ENCODE data around the gene XXYLT1.

Gene XXYLT1

GRCh38 chr3:195072916-195073564 lies 197.9 kb downstream of the XXYLT1 start:
- no peak for DNase-seq

- no peak for DNase-seq
Measured at GRCh38 chr3:195071916-195072820, 198.8 kb downstream of the XXYLT1 start.

GRCh38 chr3:195071011-195071728 lies 199.8 kb downstream of the XXYLT1 start:
- DNase-seq = no peak

- DNase-seq = no peak
Measured at GRCh38 chr3:195070336-195070735, 200.6 kb downstream of the XXYLT1 start.

GRCh38 chr3:195069501-195070251 lies 201.3 kb downstream of the XXYLT1 start:
- DNase-seq = no peak

- no peak for DNase-seq
Measured at GRCh38 chr3:195068084-195069080, 202.6 kb downstream of the XXYLT1 start.

- DNase-seq = no peak
Measured at GRCh38 chr3:195066441-195066841, 204.5 kb downstream of the XXYLT1 start.

GRCh38 chr3:195065864-195066185 lies 205.1 kb downstream of the XXYLT1 start:
- DNase-seq = no peak

- DNase-seq = no peak
Measured at GRCh38 chr3:195065142-195065863, 205.7 kb downstream of the XXYLT1 start.

- no peak for DNase-seq
Measured at GRCh38 chr3:195064300-195064931, 206.5 kb downstream of the XXYLT1 start.

GRCh38 chr3:195063581-195064193 lies 207.3 kb downstream of the XXYLT1 start:
- no peak for DNase-seq

- no peak for DNase-seq
Measured at GRCh38 chr3:195062866-195063540, 208.0 kb downstream of the XXYLT1 start.

GRCh38 chr3:195061756-195062655 lies 209.0 kb downstream of the XXYLT1 start:
- DNase-seq = no peak

GRCh38 chr3:195060531-195061291 lies 210.2 kb downstream of the XXYLT1 start:
- DNase-seq = no peak

GRCh38 chr3:195060217-195060481 lies 210.8 kb downstream of the XXYLT1 start:
- DNase-seq = no peak

- DNase-seq = no peak
Measured at GRCh38 chr3:195059471-195060216, 211.3 kb downstream of the XXYLT1 start.

GRCh38 chr3:195059006-195059350 lies 212.0 kb downstream of the XXYLT1 start:
- DNase-seq = no peak

All from NCI-H526 treated with DMSO at 0.1 percent for 48 hours (cell line).